Measurements from ENCODE around the gene AGPAT4.

The AGPAT4 gene

GRCh38 chr6:161166176-161166575 lies 107.7 kb downstream of the AGPAT4 start:
- DNase-seq (ENCODE audit: low read depth in 3 of 3), result no peak

DNA sequence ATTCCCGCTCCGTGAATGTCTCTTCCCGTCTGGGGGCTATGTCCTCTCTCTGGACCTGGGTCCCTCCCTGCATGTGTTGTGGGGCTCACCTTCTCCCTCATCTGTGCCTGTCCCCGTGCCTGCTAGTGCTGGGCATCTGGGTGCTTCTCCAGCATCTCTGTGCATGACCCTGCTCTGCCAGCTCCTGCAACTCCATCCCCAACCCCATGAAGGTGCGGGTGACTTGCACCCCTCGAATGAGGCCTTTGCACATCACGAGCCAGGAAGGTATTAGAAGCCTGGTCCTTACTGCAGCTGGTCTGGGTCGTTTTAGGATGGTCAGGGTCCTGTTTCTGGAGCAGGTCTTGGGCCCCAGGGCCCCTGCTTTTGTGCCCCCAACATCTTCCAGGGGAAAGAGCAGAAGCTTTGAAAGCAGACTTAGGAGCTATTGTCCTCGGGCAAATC lies 109.7 kb downstream of the AGPAT4 start:
- DNase-seq (ENCODE audit: low read depth in 3 of 3), result no peak

GRCh38 chr6:161163466-161164181 lies 110.2 kb downstream of the AGPAT4 start:
- DNase-seq (ENCODE audit: low read depth in 3 of 3), result no peak

GRCh38 chr6:161162722-161163121 lies 111.1 kb downstream of the AGPAT4 start:
- no peak for DNase-seq (ENCODE audit: low read depth in 3 of 3)

DNA sequence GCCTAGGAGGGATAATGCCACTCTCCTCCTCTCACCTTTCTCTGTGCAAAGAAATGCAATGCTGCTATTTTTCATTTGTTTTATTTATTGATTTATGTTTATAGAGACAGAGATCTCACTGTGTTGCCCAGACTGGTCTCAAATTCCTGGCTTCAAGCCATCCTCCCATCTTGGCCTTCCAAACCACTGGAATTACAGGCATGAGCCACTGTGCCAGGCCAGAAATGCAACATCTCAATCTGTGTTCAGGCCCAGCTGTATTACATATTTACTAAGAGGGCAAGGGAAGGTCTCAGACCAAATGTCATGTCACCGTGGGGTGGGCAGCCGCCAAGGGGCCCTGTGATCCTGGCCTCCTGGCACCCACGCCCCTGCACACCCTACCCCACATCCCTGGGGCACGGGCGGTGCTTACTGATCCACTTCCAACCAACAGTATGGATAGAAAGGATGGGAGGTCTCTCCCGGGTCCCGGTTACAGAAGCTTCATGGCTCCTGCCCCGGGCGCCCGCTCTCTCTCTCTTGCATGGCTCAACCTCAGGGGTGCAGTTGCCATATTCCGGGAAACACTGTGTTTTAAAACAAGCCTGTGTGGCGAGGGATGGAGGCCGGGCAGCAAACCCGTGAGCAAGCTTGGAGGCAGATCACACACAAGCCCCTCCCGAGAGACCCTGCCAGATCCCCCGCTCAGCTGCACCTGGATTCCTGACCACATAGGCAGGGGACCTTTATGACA lies 111.8 kb downstream of the AGPAT4 start:
- no peak for DNase-seq (ENCODE audit: low read depth in 3 of 3)

DNA sequence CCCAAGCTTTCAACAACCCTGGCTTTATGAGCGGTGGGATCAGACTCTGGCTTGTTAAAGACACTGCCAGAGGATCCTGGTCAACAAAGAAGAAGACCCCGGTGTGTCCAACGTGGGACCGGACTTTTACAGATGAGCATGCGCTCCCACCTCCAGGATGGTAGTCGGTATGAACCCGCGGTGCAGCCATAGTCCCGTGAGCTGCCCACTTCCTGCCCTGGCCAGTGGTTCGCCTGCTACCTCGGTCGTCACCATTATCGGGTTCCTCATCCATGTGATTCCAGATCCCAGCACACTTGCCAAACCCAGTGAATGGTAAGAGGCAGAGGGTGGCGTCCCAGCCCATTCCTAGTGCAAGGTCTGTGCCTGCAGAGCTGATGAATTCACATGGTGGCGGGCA lies 112.7 kb downstream of the AGPAT4 start:
- DNase-seq (ENCODE audit: low read depth in 3 of 3), result no peak

DNA sequence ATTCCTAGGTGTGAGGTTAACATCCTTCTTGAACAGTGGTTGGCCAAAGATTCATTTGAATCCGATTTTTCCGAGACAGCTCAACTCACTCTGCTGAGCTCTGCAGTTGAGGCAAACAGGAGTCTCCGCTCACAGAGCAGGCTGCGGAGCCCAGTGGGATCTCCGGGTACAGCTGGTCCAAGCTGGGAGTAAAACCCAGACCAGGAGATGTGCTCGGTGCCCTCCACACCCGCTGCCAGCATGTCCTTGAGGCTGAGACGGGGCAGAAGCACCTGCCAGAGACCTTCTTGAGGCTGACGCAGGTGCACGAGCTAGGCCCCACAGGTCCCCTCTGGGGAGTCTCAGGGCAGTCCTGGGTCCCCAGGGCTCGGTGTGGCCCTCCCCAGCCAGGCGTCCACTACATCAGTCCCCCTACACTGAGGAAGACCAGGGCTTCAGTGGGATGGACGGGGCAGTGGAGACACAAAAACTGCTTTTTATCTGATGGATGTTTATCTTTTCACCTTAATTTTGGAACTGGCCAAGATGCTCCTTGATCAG lies 119.0 kb downstream of the AGPAT4 start:
- DNase-seq (ENCODE audit: low read depth in 3 of 3), result no peak

DNA sequence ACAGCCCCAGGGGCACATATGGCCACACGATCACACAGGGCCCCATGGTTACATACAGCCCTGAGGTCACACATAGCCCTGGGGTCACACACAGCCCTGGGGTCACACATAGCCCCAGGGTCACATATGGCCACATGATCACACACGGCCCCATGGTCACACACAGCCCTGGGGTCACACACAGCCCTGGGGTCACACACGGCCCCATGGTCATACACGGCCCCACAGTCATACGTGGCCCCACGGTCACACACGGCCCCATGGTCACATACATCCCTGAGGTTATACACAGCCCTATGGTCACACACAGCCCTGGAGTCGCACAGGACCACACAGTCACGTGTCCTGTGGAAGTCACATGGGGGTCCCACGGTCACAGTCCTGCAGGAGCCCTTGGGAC lies 120.1 kb downstream of the AGPAT4 start:
- no peak for DNase-seq (ENCODE audit: low read depth in 3 of 3)

- no peak for DNase-seq (ENCODE audit: low read depth in 3 of 3)
Measured at GRCh38 chr6:161152907-161153662, 120.8 kb downstream of the AGPAT4 start.

DNA sequence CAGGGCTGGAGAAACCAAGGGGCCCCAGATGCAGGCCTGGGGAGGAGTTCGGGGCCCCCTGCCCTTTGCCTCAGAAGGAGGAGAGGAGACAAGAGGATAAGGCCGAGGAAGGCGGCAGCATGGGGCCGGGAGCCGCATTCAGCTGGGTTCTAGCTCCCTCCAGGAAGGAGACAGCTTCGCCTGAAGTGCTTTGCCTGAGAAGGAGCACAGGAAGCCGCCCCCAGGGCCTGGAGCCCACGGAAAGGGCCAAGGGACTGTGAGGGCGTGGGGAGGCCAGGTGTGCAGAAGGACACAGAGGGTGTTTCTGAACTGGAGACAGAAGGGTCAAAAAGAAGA lies 121.4 kb downstream of the AGPAT4 start:
- DNase-seq (ENCODE audit: low read depth in 3 of 3), result no peak

- DNase-seq (ENCODE audit: low read depth in 3 of 3), result no peak
Measured at GRCh38 chr6:161151660-161152526, 122.0 kb downstream of the AGPAT4 start.

- no peak for DNase-seq (ENCODE audit: low read depth in 3 of 3)
Measured at GRCh38 chr6:161151059-161151645, 122.7 kb downstream of the AGPAT4 start.

DNA sequence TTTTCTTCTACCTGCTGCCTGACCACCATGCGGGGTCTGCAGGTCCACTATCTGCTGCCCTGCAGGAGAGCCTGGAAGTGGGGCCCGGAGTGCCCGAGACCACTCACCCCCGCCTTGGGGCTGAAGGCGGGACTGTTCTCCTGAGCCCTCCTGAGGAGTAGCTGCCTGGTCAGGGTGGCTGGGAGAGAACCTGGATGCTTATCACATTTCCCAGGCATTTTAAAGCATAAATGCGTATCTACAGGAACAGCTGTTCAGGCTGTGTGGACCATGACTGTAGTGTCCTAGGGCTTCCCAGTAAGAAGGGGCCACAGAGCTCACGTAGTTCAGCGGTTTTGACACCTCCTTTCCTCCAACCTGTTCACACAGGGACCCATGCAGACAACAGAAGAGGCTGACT lies 123.3 kb downstream of the AGPAT4 start:
- DNase-seq (ENCODE audit: low read depth in 3 of 3), result no peak

- no peak for DNase-seq (ENCODE audit: low read depth in 3 of 3)
Measured at GRCh38 chr6:161150136-161150535, 123.7 kb downstream of the AGPAT4 start.

DNA sequence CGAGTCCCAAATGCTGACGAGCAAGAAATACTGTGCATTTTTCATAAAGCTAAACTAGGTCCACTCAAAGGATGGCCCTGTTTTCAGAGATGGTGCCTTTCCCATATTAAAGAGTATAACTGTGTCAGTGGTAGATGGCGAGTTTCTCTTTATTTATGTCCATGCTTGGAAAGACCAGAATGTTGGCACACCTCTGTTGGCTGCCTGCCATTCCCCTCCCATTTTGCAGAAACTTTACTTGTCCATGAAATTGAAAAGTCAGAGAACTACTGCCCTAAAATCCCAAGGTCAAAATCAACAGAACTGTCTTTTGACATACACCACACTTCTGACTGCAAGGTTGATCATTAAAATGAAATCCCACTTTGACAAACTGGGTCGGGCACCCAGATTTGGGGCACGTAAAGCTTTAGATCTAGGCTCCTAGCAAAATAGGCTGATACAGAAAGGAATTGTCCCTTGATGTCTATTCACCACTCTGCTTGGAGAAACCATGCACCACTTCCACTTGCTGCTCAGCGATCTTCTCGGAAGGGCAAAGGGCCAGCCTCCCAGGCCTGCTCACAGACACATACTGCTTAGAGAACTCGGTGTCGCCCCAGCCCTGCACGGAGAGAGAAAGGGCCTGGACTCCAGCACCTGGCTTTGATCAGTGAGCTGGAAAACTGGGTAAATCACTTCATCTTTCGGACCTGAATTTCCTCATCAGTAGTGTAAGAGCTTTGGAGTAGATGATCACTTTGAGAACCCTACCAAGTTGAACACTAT lies 130.0 kb downstream of the AGPAT4 start:
- DNase-seq (ENCODE audit: low read depth in 3 of 3), result no peak

- DNase-seq (ENCODE audit: low read depth in 3 of 3), result no peak
Measured at GRCh38 chr6:161142957-161143296, 130.9 kb downstream of the AGPAT4 start.

DNA sequence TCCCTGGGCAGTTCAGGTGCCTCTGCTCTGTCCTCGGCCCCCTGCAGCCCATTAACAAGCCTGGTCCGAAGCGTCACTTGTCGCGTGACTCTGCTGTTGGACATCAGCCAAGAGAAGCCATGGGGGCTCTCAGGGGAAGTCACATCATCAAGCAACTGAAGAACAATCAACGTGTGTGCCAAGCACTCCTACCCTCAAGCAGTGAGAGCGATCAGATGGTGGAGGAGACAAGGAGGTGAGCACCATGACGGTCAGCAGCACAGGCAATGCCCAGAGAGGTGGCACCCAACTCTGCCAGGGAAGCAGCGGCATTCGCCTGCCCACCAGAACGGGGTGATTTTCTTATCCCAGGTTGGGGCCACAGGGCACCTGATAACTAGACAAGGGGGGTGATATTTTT lies 132.7 kb downstream of the AGPAT4 start:
- no peak for DNase-seq (ENCODE audit: low read depth in 3 of 3)

- DNase-seq (ENCODE audit: low read depth in 3 of 3), result no peak
Measured at GRCh38 chr6:161140554-161140875, 133.3 kb downstream of the AGPAT4 start.

- no peak for DNase-seq (ENCODE audit: low read depth in 3 of 3)
Measured at GRCh38 chr6:161139766-161140553, 133.9 kb downstream of the AGPAT4 start.

GRCh38 chr6:161139304-161139765 lies 134.5 kb downstream of the AGPAT4 start:
- no peak for DNase-seq (ENCODE audit: low read depth in 3 of 3)

Data from stimulated activated CD4-positive, alpha-beta T cell treated with anti-CD3 and anti-CD28 coated beads, TNF-alpha, amount 100 ng/mL, for 24 hours (primary cell).